Bronchial epithelial cell (primary cell): ENCODE measurements around the gene UBE2H. TPM values are rescaled to one million over a fixed set of nuclear protein-coding genes. Genes with fewer than 3 reads are reported as not detected.

Source experiments
- DNase-seq: peaks from one replicate; pipeline ENCODE4 v3.0.0-alpha.2; 2010; ENCODE audit warnings: low read depth
- FAIRE-seq: peaks from 2 replicates; lab custom pipeline; 2011; peaks lifted over from hg19 to GRCh38; lab: Jason Lieb, UNC
- H3K27me3 ChIP-seq: 2 replicates; pipeline ENCODE4 v1.5.1; 2011; ENCODE audit warnings: low read length; ENCODE audit not compliant: control insufficient read depth, insufficient read depth
- H3K36me3 ChIP-seq: 2 replicates; pipeline ENCODE4 v1.5.1; 2011; ENCODE audit warnings: low read length; ENCODE audit not compliant: control insufficient read depth, insufficient read depth
- H3K4me3 ChIP-seq: 2 replicates; pipeline ENCODE4 v1.5.1; 2011; ENCODE audit warnings: mild to moderate bottlenecking, low read depth, low read length, control low read depth
- total RNA-seq: library from RNA; depleted of rRNA; stranded (reverse); fragments of >200 nt; gene quantifications from 2 replicates; pipeline ENCODE4 v1.2.1, GENCODE V29; 2014
- TF ChIP-seq, protein P1 (sequence below): IDR thresholded peaks from 2 replicates; pipeline ENCODE4 v1.5.1; 2011; ENCODE audit warnings: mild to moderate bottlenecking, moderate library complexity, low read length, control low read depth, inconsistent platforms; ENCODE audit not compliant: insufficient read depth, severe bottlenecking

Gene UBE2H
- total RNA-seq, 1 donor from 2014 or later, result 50.0 TPM

DNA sequence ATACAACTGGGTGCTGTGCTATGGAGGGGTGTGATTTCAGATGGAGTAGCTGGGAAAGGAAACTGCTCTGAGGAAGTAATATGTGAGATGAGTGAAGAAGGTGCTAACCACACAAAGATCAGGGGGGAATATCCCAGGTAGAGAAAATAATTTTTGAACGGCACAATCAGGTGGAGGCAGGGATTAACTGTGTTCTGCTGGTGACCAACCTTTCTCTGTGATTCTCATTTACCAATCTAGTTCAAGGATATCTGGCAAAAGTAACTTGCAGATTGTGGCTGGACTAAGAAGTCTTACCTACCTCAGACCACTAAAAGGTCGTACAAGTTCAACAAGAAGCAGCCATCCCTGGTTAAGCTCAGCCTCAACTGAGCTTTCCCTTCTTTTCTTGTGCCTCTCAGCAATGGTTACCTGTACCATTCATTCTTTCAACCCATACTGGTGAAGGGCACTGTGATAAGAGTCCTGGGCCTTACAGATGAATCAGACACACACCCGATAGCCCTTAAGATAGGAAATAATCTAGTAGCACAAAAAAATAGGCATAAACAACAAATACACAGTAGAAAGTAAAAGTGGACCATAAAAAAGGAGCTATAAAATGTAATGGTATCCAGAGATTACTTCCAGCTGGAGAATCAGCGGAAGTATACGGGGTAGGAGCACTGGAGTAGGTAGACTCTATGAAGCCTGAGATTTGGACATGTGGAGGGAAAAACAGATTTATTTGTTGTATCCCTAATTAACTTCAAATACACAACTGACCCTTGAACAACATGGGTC is 96.6 kb downstream of the UBE2H start:
- H3K36me3 ChIP-seq, result peaks cover 3% of the 10 kb centered on the region
- no peak for FAIRE-seq
- TF ChIP-seq, protein P1, sequence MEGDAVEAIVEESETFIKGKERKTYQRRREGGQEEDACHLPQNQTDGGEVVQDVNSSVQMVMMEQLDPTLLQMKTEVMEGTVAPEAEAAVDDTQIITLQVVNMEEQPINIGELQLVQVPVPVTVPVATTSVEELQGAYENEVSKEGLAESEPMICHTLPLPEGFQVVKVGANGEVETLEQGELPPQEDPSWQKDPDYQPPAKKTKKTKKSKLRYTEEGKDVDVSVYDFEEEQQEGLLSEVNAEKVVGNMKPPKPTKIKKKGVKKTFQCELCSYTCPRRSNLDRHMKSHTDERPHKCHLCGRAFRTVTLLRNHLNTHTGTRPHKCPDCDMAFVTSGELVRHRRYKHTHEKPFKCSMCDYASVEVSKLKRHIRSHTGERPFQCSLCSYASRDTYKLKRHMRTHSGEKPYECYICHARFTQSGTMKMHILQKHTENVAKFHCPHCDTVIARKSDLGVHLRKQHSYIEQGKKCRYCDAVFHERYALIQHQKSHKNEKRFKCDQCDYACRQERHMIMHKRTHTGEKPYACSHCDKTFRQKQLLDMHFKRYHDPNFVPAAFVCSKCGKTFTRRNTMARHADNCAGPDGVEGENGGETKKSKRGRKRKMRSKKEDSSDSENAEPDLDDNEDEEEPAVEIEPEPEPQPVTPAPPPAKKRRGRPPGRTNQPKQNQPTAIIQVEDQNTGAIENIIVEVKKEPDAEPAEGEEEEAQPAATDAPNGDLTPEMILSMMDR, result no peak

DNA sequence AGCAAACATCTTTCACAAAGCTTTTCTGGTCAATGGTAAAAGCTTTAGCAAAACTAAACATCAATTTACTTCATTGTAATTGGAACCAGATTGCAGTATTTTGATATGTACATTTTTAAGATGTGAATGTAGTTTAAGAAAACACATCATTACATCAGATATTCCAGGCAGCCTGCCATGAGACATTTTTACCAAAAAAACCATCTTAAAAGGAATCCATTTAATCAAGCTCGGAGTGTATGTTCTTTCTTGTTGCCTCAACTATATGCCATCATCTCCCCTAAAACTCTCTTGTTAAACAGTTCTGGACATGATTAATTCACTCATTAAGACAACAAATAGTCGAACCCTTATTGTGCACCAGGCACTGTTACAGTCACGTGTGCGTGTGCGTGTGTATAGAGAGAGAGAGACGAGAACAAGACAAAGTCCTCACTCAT is 97.5 kb downstream of the UBE2H start:
- TF ChIP-seq, protein P1, result no peak
- Histone ChIP-seq H3K36me3 (peaks cover 3% of the 10 kb centered on the region), H3K27me3 (no peaks in the 10 kb centered on the region), H3K4me3 (no peak overlapping the region)
- no peak for FAIRE-seq
- DNase-seq, result peak; percentile 39

More for the DNA sequence above, 96.6 kb downstream of the UBE2H start:
- H3K4me3 ChIP-seq, result no peak overlapping the region
- no peak for DNase-seq
- H3K27me3 ChIP-seq, result no peaks in the 10 kb centered on the region

DNA sequence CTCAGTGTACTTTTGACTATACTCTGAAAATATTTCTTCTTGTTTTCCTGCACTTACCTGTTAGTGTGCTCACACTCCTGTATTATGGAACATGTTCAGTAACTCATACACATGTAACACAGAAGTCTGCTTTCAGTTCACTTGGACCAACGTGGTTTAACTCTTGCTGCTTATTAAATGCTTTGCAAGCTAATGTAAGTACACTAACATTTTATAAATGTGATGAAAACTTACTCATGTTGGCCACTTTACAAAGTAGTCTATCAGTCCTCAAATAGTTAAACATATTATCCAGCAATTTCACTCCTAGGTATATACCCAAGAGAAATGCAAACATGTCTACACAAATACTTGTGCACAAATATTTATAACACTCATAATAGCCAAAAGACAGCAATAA is 98.4 kb downstream of the UBE2H start:
- FAIRE-seq, result no peak
- TF ChIP-seq, protein P1, result no peak
- peaks cover 3% of the 10 kb centered on the region for H3K36me3 ChIP-seq

DNA sequence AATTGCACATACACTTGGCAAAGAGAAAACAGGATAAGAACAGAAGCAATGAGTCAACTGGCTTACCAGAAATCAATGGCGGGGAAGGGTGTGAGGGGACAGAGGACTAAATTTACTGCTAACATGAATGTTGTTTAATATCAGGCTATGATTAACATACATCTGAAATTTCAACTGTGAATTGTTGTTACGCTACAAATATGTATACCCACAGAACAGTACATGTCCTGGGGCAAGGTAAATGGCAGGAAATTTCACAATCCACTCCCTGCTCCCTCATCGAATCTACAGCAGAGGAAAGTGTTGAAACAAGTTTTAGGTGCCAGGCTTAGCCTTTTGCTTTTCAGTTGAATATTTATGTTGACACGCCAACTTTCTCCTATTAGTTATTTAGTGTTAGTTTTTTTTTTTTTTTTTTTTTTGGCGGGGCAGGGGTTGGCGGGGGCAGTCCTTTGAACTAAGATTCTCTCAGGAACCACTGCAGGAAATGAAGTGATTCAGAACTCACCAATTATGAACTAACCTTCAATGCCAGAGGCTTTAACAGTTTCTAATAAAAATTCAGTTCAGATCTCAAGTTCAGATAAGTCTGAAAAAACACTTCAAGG is 99.0 kb downstream of the UBE2H start:
- peak; percentile 98 for DNase-seq
- Histone ChIP-seq H3K4me3 (no peak overlapping the region), H3K27me3 (no peaks in the 10 kb centered on the region), H3K36me3 (peaks cover 3% of the 10 kb centered on the region)
- TF ChIP-seq, protein P1, result no peak
- FAIRE-seq, result no peak

More for the DNA sequence above, 98.4 kb downstream of the UBE2H start:
- Histone ChIP-seq H3K27me3 (no peaks in the 10 kb centered on the region), H3K4me3 (no peak overlapping the region)
- DNase-seq, result peak; percentile 50

DNA sequence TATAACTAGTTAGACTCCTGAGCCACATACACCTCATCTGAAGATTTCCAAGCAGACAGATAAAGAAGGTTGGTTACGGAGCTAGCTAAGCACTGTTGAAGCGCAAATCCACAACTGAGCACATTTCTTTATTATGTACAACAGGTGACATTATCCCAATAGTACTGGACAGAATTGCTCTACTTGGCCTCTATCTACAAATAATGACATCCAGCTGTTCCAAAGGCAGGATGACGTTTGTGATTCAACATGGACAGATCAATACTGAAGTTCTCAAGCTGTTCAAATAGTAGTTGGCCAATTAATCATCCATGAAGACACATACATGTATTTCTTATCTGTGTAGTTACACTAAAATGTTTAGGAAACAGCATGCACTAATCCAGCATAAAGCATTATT is 101.0 kb downstream of the UBE2H start:
- DNase-seq, result no peak
- peaks cover 1% of the 10 kb centered on the region for H3K36me3 ChIP-seq
- TF ChIP-seq, protein P1, result no peak
- H3K27me3 ChIP-seq, result no peaks in the 10 kb centered on the region
- H3K4me3 ChIP-seq, result no peak overlapping the region
- no peak for FAIRE-seq
